H1 (cell line): ENCODE data around the gene COPS6. TPM values are rescaled to one million over a fixed set of nuclear protein-coding genes. Genes with fewer than 3 reads are reported as not detected.

Experiments
- CTCF ChIA-PET: fragments of 300-600 bp; sonication (Branson Sonifier 250); formaldehyde crosslinking; loops from one replicate; lab custom pipeline; 2021; ENCODE audit not compliant: partially characterized antibody; lab: Charles Lee
- POLR2A ChIA-PET: fragments of 300-600 bp; sonication (Branson Sonifier 250); formaldehyde crosslinking; loops from one replicate; lab custom pipeline; 2021; ENCODE audit warnings: inconsistent platforms; ENCODE audit not compliant: partially characterized antibody; lab: Charles Lee
- DNase-seq, 2 experiments: peaks; one replicate each; pipeline versions ENCODE4 v3.0.0 to v3.0.0-alpha.2; 2010 to 2022; ENCODE audit warnings: low spot score in 2 of 2, low read depth in 1 of 2, mixed read lengths in 1 of 2
- FAIRE-seq: peaks from 2 replicates; lab custom pipeline; 2011; peaks lifted over from hg19 to GRCh38; lab: Jason Lieb, UNC
- H2AFZ ChIP-seq: 2 replicates; pipeline ENCODE4 v1.8.1; 2012; ENCODE audit warnings: low read length, inconsistent platforms
- H2AK5ac ChIP-seq: 2 replicates; pipeline ENCODE4 v1.6.1; 2013; ENCODE audit warnings: low read depth, low read length
- H2BK120ac ChIP-seq: replicated peaks from 2 replicates; pipeline ENCODE3; 2013; ENCODE audit warnings: low read depth, low read length, inconsistent platforms
- H2BK12ac ChIP-seq: 2 replicates; pipeline ENCODE4 v1.6.1; 2013; ENCODE audit warnings: low read depth, low read length
- H2BK15ac ChIP-seq: 2 replicates; pipeline ENCODE4 v1.6.1; 2013; ENCODE audit warnings: low read length
- H2BK20ac ChIP-seq: 2 replicates; pipeline ENCODE4 v1.6.1; 2013; ENCODE audit warnings: low read length
- H2BK5ac ChIP-seq: 2 replicates; pipeline ENCODE4 v1.6.1; 2013; ENCODE audit warnings: low read depth, low read length
- H3K14ac ChIP-seq: 2 replicates; pipeline ENCODE4 v1.6.1; 2013; ENCODE audit warnings: inconsistent platforms; ENCODE audit not compliant: insufficient read length
- H3K18ac ChIP-seq: 2 replicates; pipeline ENCODE4 v1.6.1; 2013; ENCODE audit warnings: low read length; ENCODE audit errors: extremely low read depth
- H3K23ac ChIP-seq: 2 replicates; pipeline ENCODE4 v1.6.1; 2013; ENCODE audit warnings: inconsistent platforms; ENCODE audit not compliant: insufficient read length
- H3K23me2 ChIP-seq: 2 replicates; pipeline ENCODE4 v1.6.1; 2013; ENCODE audit warnings: low read depth, low read length
- H3K27ac ChIP-seq: 2 replicates; pipeline ENCODE4 v1.6.1; 2011; ENCODE audit warnings: low read depth, low read length, inconsistent platforms
- H3K27me3 ChIP-seq, 4 experiments: replicated peaks in 1 of 4; 1 replicate in 1 of 4; 2 replicates in 3 of 4; pipeline versions ENCODE4 v1.6.1 to v1.8.1; 2011 to 2013; ENCODE audit warnings: low read length in 3 of 4, mild to moderate bottlenecking in 3 of 4, inconsistent platforms in 2 of 4, mixed read lengths in 2 of 4, moderate library complexity in 1 of 4; ENCODE audit not compliant: control insufficient read depth in 3 of 4, insufficient read depth in 3 of 4; ENCODE audit errors: extremely low read depth in 1 of 4
- H3K36me3 ChIP-seq, 4 experiments: 2 replicates each; pipeline versions ENCODE4 v1.6.1 to v1.8.1; 2011 to 2013; ENCODE audit warnings: mild to moderate bottlenecking in 4 of 4, low read length in 3 of 4, moderate library complexity in 2 of 4, control low read depth in 1 of 4, inconsistent platforms in 1 of 4; ENCODE audit not compliant: insufficient read depth in 4 of 4, control insufficient read depth in 2 of 4
- H3K4ac ChIP-seq: replicated peaks from 2 replicates; pipeline ENCODE3; 2013; ENCODE audit warnings: low read length, low read depth, mixed read lengths, inconsistent platforms; ENCODE audit not compliant: insufficient read length
- H3K4me1 ChIP-seq, 4 experiments: replicated peaks in 1 of 4; 1 replicate in 1 of 4; 2 replicates in 3 of 4; pipeline versions ENCODE4 v1.6.1 to v1.8.1; 2011 to 2013; ENCODE audit warnings: low read length in 3 of 4, inconsistent platforms in 2 of 4, mixed read lengths in 1 of 4; ENCODE audit not compliant: insufficient read depth in 4 of 4, control insufficient read depth in 3 of 4
- H3K4me2 ChIP-seq, 2 experiments: 2 replicates each; pipeline versions ENCODE4 v1.6.1 to v1.8.1; 2011 to 2013; ENCODE audit warnings: low read depth in 2 of 2, low read length in 2 of 2, control low read depth in 1 of 2, inconsistent platforms in 1 of 2, mild to moderate bottlenecking in 1 of 2; ENCODE audit not compliant: insufficient read depth in 1 of 2
- H3K4me3 ChIP-seq, 4 experiments: fragments of 200-600, 300-600 bp in 1 of 4; sonication (generic), shearing (Covaris generic), sonication (Bioruptor Twin) in 1 of 4; 2 replicates each; pipeline versions ENCODE4 v1.5.1 to v1.8.1; 2011 to 2016; ENCODE audit warnings: low read length in 4 of 4, low read depth in 3 of 4, control low read depth in 2 of 4, inconsistent platforms in 2 of 4, mild to moderate bottlenecking in 2 of 4, mixed read lengths in 1 of 4, moderate library complexity in 1 of 4; ENCODE audit not compliant: insufficient read depth in 2 of 4; ENCODE audit errors: extremely low read depth in 1 of 4
- H3K56ac ChIP-seq: replicated peaks from 2 replicates; pipeline ENCODE3; 2013; ENCODE audit warnings: low read depth, mild to moderate bottlenecking, mixed read lengths, low read length, inconsistent platforms; ENCODE audit not compliant: insufficient read length
- H3K79me1 ChIP-seq: 2 replicates; pipeline ENCODE4 v1.6.1; 2013; ENCODE audit warnings: low read depth, low read length, control low read depth
- H3K79me2 ChIP-seq, 2 experiments: 2 replicates each; pipeline versions ENCODE4 v1.6.1 to v1.8.1; 2012 to 2013; ENCODE audit warnings: low read length in 2 of 2, mild to moderate bottlenecking in 2 of 2, inconsistent platforms in 1 of 2; ENCODE audit not compliant: insufficient read depth in 2 of 2, control insufficient read depth in 1 of 2
- H3K9ac ChIP-seq, 4 experiments: replicated peaks in 1 of 4; 1 replicate in 1 of 4; 2 replicates in 3 of 4; pipeline versions ENCODE4 v1.6.1 to v1.8.1; 2011 to 2013; ENCODE audit warnings: low read depth in 3 of 4, low read length in 3 of 4, control low read depth in 2 of 4, mild to moderate bottlenecking in 2 of 4, moderate library complexity in 2 of 4, inconsistent platforms in 1 of 4; ENCODE audit errors: extremely low read depth in 1 of 4
- H3K9me3 ChIP-seq, 2 experiments: 2 replicates each; pipeline versions ENCODE4 v1.6.1 to v1.8.1; 2012 to 2013; ENCODE audit warnings: mild to moderate bottlenecking in 2 of 2, moderate library complexity in 2 of 2, control low read depth in 1 of 2, inconsistent platforms in 1 of 2, low read depth in 1 of 2, low read length in 1 of 2, mixed read lengths in 1 of 2; ENCODE audit not compliant: insufficient read depth in 2 of 2
- H4K20me1 ChIP-seq, 2 experiments: replicated peaks in 1 of 2; 2 replicates each; pipeline versions ENCODE3 to v1.8.1; 2011 to 2013; ENCODE audit warnings: inconsistent platforms in 2 of 2, low read length in 2 of 2, mild to moderate bottlenecking in 1 of 2; ENCODE audit not compliant: insufficient read depth in 2 of 2, control insufficient read depth in 1 of 2
- H4K5ac ChIP-seq: 2 replicates; pipeline ENCODE4 v1.6.1; 2013; ENCODE audit warnings: low read length, low read depth, mixed read lengths, inconsistent platforms; ENCODE audit not compliant: insufficient read length
- H4K8ac ChIP-seq: 2 replicates; pipeline ENCODE4 v1.8.0; 2013; ENCODE audit warnings: mild to moderate bottlenecking, moderate library complexity, low read length, inconsistent platforms; ENCODE audit not compliant: insufficient read depth; ENCODE audit errors: extremely low read depth
- H4K91ac ChIP-seq: replicated peaks from 2 replicates; pipeline ENCODE3; 2013; ENCODE audit warnings: low read length, mixed read lengths, inconsistent platforms; ENCODE audit not compliant: insufficient read length
- BRCA1 ChIP-seq: IDR thresholded peaks from 2 replicates; pipeline ENCODE4 v1.6.1; 2012; ENCODE audit warnings: low read depth, low read length, improper control_type of control experiment
- EGR1 ChIP-seq: IDR thresholded peaks from 2 replicates; pipeline ENCODE4 v1.6.1; 2011; ENCODE audit warnings: low read depth, low read length, borderline replicate concordance
- EZH2 ChIP-seq: fragments of 200-600 bp; sonication (generic); IDR thresholded peaks from 2 replicates; pipeline ENCODE4 v1.7.1; 2012; ENCODE audit warnings: low read depth, mild to moderate bottlenecking, moderate library complexity, low read length, inconsistent platforms; ENCODE audit not compliant: severe bottlenecking
- HDAC2 ChIP-seq, 2 experiments: fragments of 300-600 bp in 1 of 2; sonication (generic) in 1 of 2; IDR thresholded peaks; 2 replicates each; pipeline ENCODE4 v1.6.1; 2011 to 2012; ENCODE audit warnings: low read depth in 2 of 2, low read length in 2 of 2, mild to moderate bottlenecking in 2 of 2, moderate library complexity in 2 of 2, borderline replicate concordance in 1 of 2, inconsistent platforms in 1 of 2
- JUN ChIP-seq: IDR thresholded peaks from 2 replicates; pipeline ENCODE4 v1.6.1; 2011; ENCODE audit warnings: low read depth, mild to moderate bottlenecking, improper control_type of control experiment, low read length
- KDM1A ChIP-seq: fragments of 200-600, 300-600 bp; sonication (generic); IDR thresholded peaks from 2 replicates; pipeline ENCODE4 v1.7.1; 2016; ENCODE audit warnings: mild to moderate bottlenecking, low read length, borderline replicate concordance
- KDM5A ChIP-seq: fragments of 200-600 bp; IDR thresholded peaks from 2 replicates; pipeline ENCODE4 v1.7.1; 2012; ENCODE audit warnings: mild to moderate bottlenecking, low read length, inconsistent platforms, mixed read lengths
- MAFK ChIP-seq: IDR thresholded peaks from 2 replicates; pipeline ENCODE4 v1.6.1; 2012; ENCODE audit warnings: low read depth, mild to moderate bottlenecking, improper control_type of control experiment, low read length
- POU5F1 ChIP-seq: IDR thresholded peaks from 2 replicates; pipeline ENCODE4 v1.6.1; 2011; ENCODE audit warnings: low read depth, mild to moderate bottlenecking, low read length, moderate library complexity
- SP4 ChIP-seq: IDR thresholded peaks from 2 replicates; pipeline ENCODE4 v1.6.1; 2012; ENCODE audit warnings: low read length, inconsistent platforms
- SUZ12 ChIP-seq: fragments of 200-600 bp; sonication (generic); IDR thresholded peaks from 2 replicates; pipeline ENCODE4 v1.6.1; 2012; ENCODE audit warnings: mild to moderate bottlenecking, inconsistent platforms, low read length, moderate library complexity, mixed read lengths
- TCF12 ChIP-seq: IDR thresholded peaks from 2 replicates; pipeline ENCODE4 v1.6.1; 2011; ENCODE audit warnings: low read depth, mild to moderate bottlenecking, low read length
- whole genome bisulfite sequencing, 2 experiments: shearing (Covaris generic) in 1 of 2; methylation state at CpG; one replicate each; pipeline versions ENCODE4 v1.1.6 to v1.1.7; 2013 to 2015; ENCODE audit warnings: low lambda C conversion rate in 2 of 2, mixed read lengths in 2 of 2, inconsistent platforms in 1 of 2, low coverage in 1 of 2, missing lambda C conversion rate in 1 of 2; ENCODE audit not compliant: insufficient replicate concordance in 2 of 2, insufficient coverage in 1 of 2, insufficient read length in 1 of 2; ENCODE audit errors: extremely low coverage in 1 of 2, missing lambda C conversion rate in 1 of 2; 5-methylcytosine and 5-hydroxymethylcytosine counted together
- polyA plus RNA-seq, 7 experiments: library from polyadenylated mRNA; depleted of rRNA in 3 of 7; stranded (reverse) in 5 of 7; unstranded in 2 of 7; fragments of >200 nt in 5 of 7; fragments of 200-250 nt in 2 of 7; gene quantifications; 1 replicate in 5 of 7; 2 replicates in 1 of 7; 4 replicates in 1 of 7; pipeline versions ENCODE4 v1.2.1 to v1.2.3, GENCODE V29; 2011 to 2013; ENCODE audit warnings: missing spikeins in 2 of 7, mixed read lengths in 2 of 7
- total RNA-seq: library from RNA; stranded (reverse); fragmentation: NEBNext Ultra II Directional; extraction: Animal tissue kit (Norgen Biotek cat#: 25700); gene quantifications from 2 replicates; pipeline ENCODE4 v1.2.1, GENCODE V29; 2021

Gene COPS6
- total and polyA plus RNA-seq, 2 of the 8 experiments (the other 6 are each of a cell fraction or from before 2014, with no cell fraction given) = 127 to 225 TPM

GRCh38 chr7:100100420-100101015 is 11.7 kb downstream of the COPS6 start:
- peak in 1 of 2 experiments; percentile 90 for DNase-seq
- H3K56ac ChIP-seq = peak overlapping the region; percentile 91
- no peak overlapping the region; the same call in 1 of the 2 replicates for H2BK12ac ChIP-seq
- H2BK15ac ChIP-seq = no peak overlapping the region
- H4K8ac ChIP-seq = peak overlapping the region; percentile 100
- peak overlapping the region; percentile 66 for H2AK5ac ChIP-seq
- no peaks in the 10 kb centered on the region; the same call in 1 of the 2 replicates for H3K23me2 ChIP-seq
- H3K79me2 ChIP-seq = peaks cover 9 to 56% of the 10 kb centered on the region in 2 experiments
- H2BK5ac ChIP-seq = peak overlapping the region; percentile 97
- H3K9me3 ChIP-seq = no peaks in the 10 kb centered on the region
- peak overlapping the region; percentile 98 for H3K27ac ChIP-seq
- H2BK120ac ChIP-seq = no peak overlapping the region
- H4K20me1 ChIP-seq = peaks cover 8 to 17% of the 10 kb centered on the region in 2 experiments
- H3K27me3 ChIP-seq = no peaks in the 10 kb centered on the region
- peaks cover 0 to 8% (median 3%) of the 10 kb centered on the region in 4 experiments; a peak in 3 of 7 replicates for H3K4me1 ChIP-seq
- H3K4me2 ChIP-seq = peak overlapping the region; percentile 77 to 85; a peak in 3 of 4 replicates
- peaks cover 12% of the 10 kb centered on the region for H3K79me1 ChIP-seq
- no peak overlapping the region for H2AFZ ChIP-seq
- H3K36me3 ChIP-seq = peaks cover 39 to 53% (median 41%) of the 10 kb centered on the region in 4 experiments
- H3K18ac ChIP-seq = peak overlapping the region; percentile 99
- peak overlapping the region; percentile 99 for H4K91ac ChIP-seq
- ChIA-PET POLR2A (interaction anchor here (0.6 to 20.0 kb wide), 46 partner anchors 12 to 787 kb away, joined by 3 to 722 read pairs (median 5); partner anchors contain the start of genes AZGP1, BUD31, CNPY4 and COPS6), CTCF (interaction anchor here (0.7 to 5.9 kb wide), 7 partner anchors 8 to 30 kb away, joined by 3 to 55 read pairs (median 4); partner anchors contain the start of gene MBLAC1)
- H3K4me3 ChIP-seq = peak overlapping the region; percentile 76 to 97 (median 84)
- WGBS, 2 experiments = 2% methylated on average over 41 of the region's 61 CpGs; no CpG with 5 or more reads in 1 of the 2 experiments
- no peak overlapping the region for H3K14ac ChIP-seq
- H4K5ac ChIP-seq = peak overlapping the region; percentile 99
- H3K9ac ChIP-seq = peak overlapping the region; percentile 98 to 100 (median 100)
- FAIRE-seq = no peak
- peak overlapping the region; percentile 99 for H3K4ac ChIP-seq
- no peak overlapping the region for H2BK20ac ChIP-seq
- H3K23ac ChIP-seq = no peak overlapping the region
- TF ChIP-seq KDM5A (peak; percentile 40), TCF12 (no peak), MAFK (no peak), KDM1A (no peak), JUN (no peak), SP4 (0 out of 2 replicates have a peak, but pooled peaks have one; percentile 9), POU5F1 (no peak), SUZ12 (no peak), HDAC2 (IDR thresholded peaks at IDR 0.05; ENCODE audit: borderline replicate concordance in 1 of 2, low read depth in 2 of 2, low read length in 2 of 2) (0 out of 4 replicates have a peak, but pooled peaks of 1 of the 2 experiments have one; percentile 47), EGR1 (peak; percentile 55; the same call in 1 of the 2 replicates), EZH2 (no peak), BRCA1 (no peak)
